Measurements from ENCODE around the gene MEI1. TPM values are rescaled to one million over a fixed set of nuclear protein-coding genes. Genes with fewer than 3 reads are reported as not detected.

The MEI1 gene
- total and polyA plus RNA-seq, 3 donors from 2014 or later, result 43.5 to 103 (median 47.6) TPM

GRCh38 chr22:41696703-41697102 is 2.6 kb upstream of the MEI1 start:
- no peak for DNase-seq
- Histone ChIP-seq H3K27me3 (no peaks in the 10 kb centered on the region), H3K4me3 (no peak overlapping the region), H3K36me3 (ENCODE audit: low read depth, missing control alignments) (no peaks in the 10 kb centered on the region), H3K4me1 (peaks cover 8% of the 10 kb centered on the region), H3K27ac (no peak overlapping the region), H3K9me3 (no peaks in the 10 kb centered on the region)
- WGBS, 2 donors, result 47 to 60% methylated on average over 9 to 11 of the region's 11 CpGs
- intact Hi-C loops (cut with DNase I; ENCODE audit: low total_unique reads), result loop anchor here (5.0 kb wide), 1 partner anchor 246 kb away; no protein-coding TSS in a partner anchor
- TF ChIP-seq CTCF (IDR thresholded peaks at IDR 0.05) (no peak), POLR2A (IDR thresholded peaks at IDR 0.05) (no peak)

- H3K4me3 ChIP-seq, result no peak overlapping the region
Measured at GRCh38 chr22:41697126-41697775, 2.1 kb upstream of the MEI1 start.

GRCh38 chr22:41700108-41700364 is 733 bp downstream of the MEI1 start:
- H3K27ac ChIP-seq, result peak overlapping the region; percentile 41 to 50
- 65 to 75% methylated on average over 13 to 16 of the region's 16 CpGs for WGBS, 2 donors
- H3K9me3 ChIP-seq, result no peaks in the 10 kb centered on the region
- peak overlapping the region; percentile 47 to 59 for H3K4me3 ChIP-seq
- intact Hi-C loops (cut with DNase I; ENCODE audit: low total_unique reads), result no loop called here
- no peak for DNase-seq
- H3K27me3 ChIP-seq, result no peaks in the 10 kb centered on the region
- H3K4me1 ChIP-seq, result peaks cover 8% of the 10 kb centered on the region
- no peak for TF ChIP-seq POLR2A (IDR thresholded peaks at IDR 0.05)
- no peaks in the 10 kb centered on the region for H3K36me3 ChIP-seq (ENCODE audit: low read depth, missing control alignments)

More at GRCh38 chr22:41697126-41697775, 2.1 kb upstream of the MEI1 start:
- intact Hi-C loops (cut with DNase I; ENCODE audit: low total_unique reads), result loop anchor here (5.0 kb wide), 1 partner anchor 245 kb away; no protein-coding TSS in a partner anchor
- Histone ChIP-seq H3K36me3 (ENCODE audit: low read depth, missing control alignments) (no peaks in the 10 kb centered on the region), H3K27me3 (no peaks in the 10 kb centered on the region), H3K4me1 (peaks cover 8% of the 10 kb centered on the region), H3K9me3 (no peaks in the 10 kb centered on the region), H3K27ac (no peak overlapping the region)
- peak; percentile 97 for DNase-seq
- 30 to 55% methylated on average over 4 to 12 of the region's 12 CpGs for WGBS, 2 donors
- TF ChIP-seq POLR2A (IDR thresholded peaks at IDR 0.05) (no peak), CTCF (IDR thresholded peaks at IDR 0.05) (peak; percentile 93 to 99 (median 95))

GRCh38 chr22:41702763-41703162 is 3.5 kb downstream of the MEI1 start:
- H3K27me3 ChIP-seq, result no peaks in the 10 kb centered on the region
- no peak overlapping the region for H3K27ac ChIP-seq
- 92 to 95% methylated on average over 9 of the region's 9 CpGs for WGBS, 2 donors
- intact Hi-C loops (cut with DNase I; ENCODE audit: low total_unique reads), result no loop called here
- no peaks in the 10 kb centered on the region for H3K36me3 ChIP-seq (ENCODE audit: low read depth, missing control alignments)
- H3K4me1 ChIP-seq, result peaks cover 3% of the 10 kb centered on the region
- DNase-seq, result no peak
- H3K4me3 ChIP-seq, result no peak overlapping the region
- H3K9me3 ChIP-seq, result no peaks in the 10 kb centered on the region
- no peak for TF ChIP-seq POLR2A (IDR thresholded peaks at IDR 0.05)
- TF ChIP-seq CTCF (IDR thresholded peaks at IDR 0.05), result no peak

- Histone ChIP-seq H3K27ac (no peak overlapping the region), H3K36me3 (ENCODE audit: low read depth, missing control alignments) (no peaks in the 10 kb centered on the region), H3K4me3 (no peak overlapping the region), H3K4me1 (no peaks in the 10 kb centered on the region), H3K9me3 (no peaks in the 10 kb centered on the region), H3K27me3 (no peaks in the 10 kb centered on the region)
- intact Hi-C loops (cut with DNase I; ENCODE audit: low total_unique reads), result no loop called here
- WGBS, 2 donors, result 90 to 95% methylated on average over 10 of the region's 10 CpGs
- no peak for TF ChIP-seq POLR2A (IDR thresholded peaks at IDR 0.05)
- no peak for TF ChIP-seq CTCF (IDR thresholded peaks at IDR 0.05)
- DNase-seq, result no peak
Measured at GRCh38 chr22:41709341-41709740, 10.0 kb downstream of the MEI1 start.

Measured in testis (tissue), 3 donors.